GM06990 (cell line): ENCODE measurements around the gene KRT5.

Source experiments
- DNase-seq: peaks from one replicate; pipeline ENCODE4 v3.0.0-alpha.2; 2011; ENCODE audit not compliant: insufficient read length; ENCODE audit errors: extremely low read depth
- H3K27me3 ChIP-seq: replicated peaks from 2 replicates; pipeline ENCODE4 v1.6.0; 2011; ENCODE audit warnings: low read length; ENCODE audit not compliant: control insufficient read depth, insufficient read depth
- H3K36me3 ChIP-seq: 2 replicates; pipeline ENCODE4 v1.5.1; 2011; ENCODE audit warnings: low read length; ENCODE audit not compliant: control insufficient read depth, insufficient read depth
- H3K4me3 ChIP-seq: replicated peaks from 2 replicates; pipeline ENCODE4 v1.5.1; 2011; ENCODE audit warnings: low read depth, mild to moderate bottlenecking, control low read depth, low read length
- TF ChIP-seq, protein P1 (sequence below): IDR thresholded peaks from 2 replicates; pipeline ENCODE4 v1.5.1; 2011; ENCODE audit warnings: low read length, control low read depth, mild to moderate bottlenecking, inconsistent platforms; ENCODE audit not compliant: insufficient read depth, poor library complexity, severe bottlenecking

KRT5 gene

DNA sequence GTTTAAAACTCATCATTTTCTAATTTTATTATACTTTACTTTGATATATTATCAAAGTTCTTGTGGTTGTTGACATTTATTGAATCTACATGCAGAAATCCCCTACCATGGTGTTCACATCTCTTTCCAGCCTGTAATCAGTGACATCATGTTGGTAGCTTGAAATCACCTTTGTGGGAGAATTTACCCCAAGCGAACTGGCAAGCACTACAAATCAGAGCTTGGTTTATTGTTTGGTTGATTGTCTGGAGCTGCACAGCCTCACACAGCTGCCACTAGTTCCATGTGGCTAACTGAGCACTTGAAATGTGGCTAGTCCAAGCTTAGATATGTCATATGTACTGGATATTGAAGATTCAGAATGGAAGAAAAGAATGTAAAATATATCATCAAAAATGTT lies 15.4 kb upstream of the KRT5 start:
- no peak for DNase-seq
- H3K36me3 ChIP-seq = no peaks in the 10 kb centered on the region
- no peaks in the 10 kb centered on the region; the same call in 1 of the 2 replicates for H3K27me3 ChIP-seq
- TF ChIP-seq, protein P1, sequence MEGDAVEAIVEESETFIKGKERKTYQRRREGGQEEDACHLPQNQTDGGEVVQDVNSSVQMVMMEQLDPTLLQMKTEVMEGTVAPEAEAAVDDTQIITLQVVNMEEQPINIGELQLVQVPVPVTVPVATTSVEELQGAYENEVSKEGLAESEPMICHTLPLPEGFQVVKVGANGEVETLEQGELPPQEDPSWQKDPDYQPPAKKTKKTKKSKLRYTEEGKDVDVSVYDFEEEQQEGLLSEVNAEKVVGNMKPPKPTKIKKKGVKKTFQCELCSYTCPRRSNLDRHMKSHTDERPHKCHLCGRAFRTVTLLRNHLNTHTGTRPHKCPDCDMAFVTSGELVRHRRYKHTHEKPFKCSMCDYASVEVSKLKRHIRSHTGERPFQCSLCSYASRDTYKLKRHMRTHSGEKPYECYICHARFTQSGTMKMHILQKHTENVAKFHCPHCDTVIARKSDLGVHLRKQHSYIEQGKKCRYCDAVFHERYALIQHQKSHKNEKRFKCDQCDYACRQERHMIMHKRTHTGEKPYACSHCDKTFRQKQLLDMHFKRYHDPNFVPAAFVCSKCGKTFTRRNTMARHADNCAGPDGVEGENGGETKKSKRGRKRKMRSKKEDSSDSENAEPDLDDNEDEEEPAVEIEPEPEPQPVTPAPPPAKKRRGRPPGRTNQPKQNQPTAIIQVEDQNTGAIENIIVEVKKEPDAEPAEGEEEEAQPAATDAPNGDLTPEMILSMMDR = no peak
- H3K4me3 ChIP-seq = no peak overlapping the region

DNA sequence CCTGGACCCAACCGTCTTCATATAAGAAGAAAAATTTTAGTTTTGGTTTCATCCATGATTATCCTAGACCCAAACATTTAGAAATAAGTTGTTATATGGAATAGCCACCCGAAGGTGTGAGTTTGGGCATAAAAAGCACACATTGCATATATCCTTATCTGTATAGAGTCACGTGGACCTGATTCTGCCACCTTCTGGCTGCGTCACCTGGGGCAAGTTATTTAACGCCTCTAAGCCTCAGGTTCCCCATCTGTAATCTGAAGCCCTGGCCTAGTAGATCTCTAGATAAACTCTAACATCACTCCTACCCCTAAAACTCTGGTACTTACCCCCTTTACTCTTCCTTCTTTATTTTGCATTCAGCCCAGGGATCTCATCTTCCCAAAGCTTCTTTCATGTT lies 14.3 kb upstream of the KRT5 start:
- Histone ChIP-seq H3K36me3 (no peaks in the 10 kb centered on the region), H3K27me3 (no peaks in the 10 kb centered on the region; the same call in 1 of the 2 replicates), H3K4me3 (no peak overlapping the region)
- TF ChIP-seq, protein P1 = peak; percentile 52
- DNase-seq = no peak

DNA sequence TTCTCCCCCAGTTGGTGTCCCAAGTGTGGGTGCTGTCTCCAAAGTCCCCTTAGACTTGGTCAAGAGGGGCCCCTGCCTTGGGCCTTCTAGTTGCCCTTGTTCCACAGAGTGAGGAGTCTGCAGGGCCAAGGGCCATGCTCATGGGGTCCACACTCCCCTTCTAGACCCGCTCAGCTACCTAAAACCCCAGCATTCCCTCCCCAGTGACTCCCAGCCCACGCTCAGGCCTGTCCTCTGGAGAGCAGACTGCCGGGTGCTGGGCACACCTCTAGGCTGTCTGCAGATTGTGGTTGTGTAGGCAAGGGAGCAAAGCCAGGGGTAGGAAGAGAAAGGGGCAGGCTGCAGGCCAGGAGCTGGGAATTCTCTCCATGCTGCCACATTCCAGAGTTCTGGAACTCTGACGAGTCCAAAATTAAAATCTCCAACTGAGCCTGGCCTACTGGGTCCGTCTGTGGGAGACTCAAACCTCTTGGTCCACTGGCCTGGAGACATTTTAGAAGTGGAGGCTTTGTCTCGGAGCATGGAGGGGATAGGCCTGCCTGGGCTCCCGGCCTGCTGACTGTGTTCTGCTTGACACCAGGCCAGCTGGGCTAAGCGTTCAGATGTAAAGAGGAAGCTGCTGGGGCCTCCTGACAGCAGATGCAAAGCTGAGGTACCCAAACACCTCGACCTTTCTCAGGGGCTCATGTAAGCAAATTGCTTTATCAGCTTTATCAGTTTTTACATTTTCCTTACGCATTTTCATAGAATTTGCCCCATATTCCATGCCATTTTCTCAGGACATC lies 13.7 kb upstream of the KRT5 start:
- DNase-seq = no peak
- H3K36me3 ChIP-seq = no peaks in the 10 kb centered on the region
- no peaks in the 10 kb centered on the region; the same call in 1 of the 2 replicates for H3K27me3 ChIP-seq
- H3K4me3 ChIP-seq = no peak overlapping the region
- TF ChIP-seq, protein P1 = no peak

DNA sequence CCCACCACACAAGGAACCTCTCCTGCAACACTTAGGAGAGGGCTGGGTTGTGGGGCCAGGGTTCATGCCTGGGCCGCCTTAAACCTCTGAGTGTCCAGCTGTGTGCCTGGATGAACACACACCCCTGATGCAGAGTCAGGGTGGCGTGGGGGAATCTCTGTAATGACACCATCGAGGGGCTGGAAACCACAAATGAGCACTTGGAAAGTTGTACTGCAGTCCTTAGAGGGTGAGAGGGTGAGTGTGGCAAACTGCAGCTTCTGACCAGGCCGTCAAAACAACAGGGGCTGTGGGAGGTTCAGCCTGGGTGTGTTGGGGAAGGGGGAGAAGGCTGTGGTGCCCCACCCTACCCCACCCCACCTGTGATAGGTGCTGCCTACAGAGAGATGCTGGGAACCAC lies 12.4 kb upstream of the KRT5 start:
- TF ChIP-seq, protein P1 = no peak
- no peak for DNase-seq
- Histone ChIP-seq H3K36me3 (no peaks in the 10 kb centered on the region), H3K4me3 (no peak overlapping the region), H3K27me3 (no peaks in the 10 kb centered on the region; the same call in 1 of the 2 replicates)

DNA sequence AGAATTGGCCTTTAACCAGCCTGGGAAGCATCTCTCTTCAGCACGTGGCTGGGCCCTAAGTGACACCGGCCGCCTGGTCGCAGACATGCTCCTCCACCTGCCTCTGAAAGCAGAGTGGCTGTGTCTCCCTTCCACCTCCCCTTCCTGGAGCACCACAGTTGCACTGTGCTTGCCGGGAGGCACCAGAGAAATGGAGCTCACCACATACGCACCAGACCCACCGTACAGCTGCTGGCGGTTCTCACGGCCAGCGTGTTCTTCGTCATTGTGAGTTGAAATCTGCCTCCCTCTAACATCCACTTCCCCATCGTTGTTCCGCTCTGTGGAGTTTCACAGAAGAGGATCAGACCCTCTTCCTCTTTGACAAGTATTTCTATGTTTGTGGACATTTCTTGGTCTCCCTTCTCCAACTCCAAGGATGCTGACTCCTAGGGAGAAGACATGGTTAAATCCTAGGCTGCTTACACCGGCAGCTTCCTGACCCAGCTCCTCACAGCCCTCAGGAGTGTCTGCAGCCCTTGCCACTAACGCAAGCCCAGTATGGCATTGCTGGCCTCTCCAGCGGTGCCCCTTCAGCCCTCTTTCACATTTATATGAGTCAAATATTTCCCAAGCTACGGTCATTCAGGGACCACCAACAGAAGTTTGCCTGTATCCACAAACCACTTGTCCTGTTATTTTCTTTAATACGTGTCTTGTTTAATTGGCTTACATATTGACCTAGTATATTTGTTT lies 11.5 kb upstream of the KRT5 start:
- Histone ChIP-seq H3K36me3 (no peaks in the 10 kb centered on the region), H3K27me3 (no peaks in the 10 kb centered on the region; the same call in 1 of the 2 replicates), H3K4me3 (no peak overlapping the region)
- TF ChIP-seq, protein P1 = no peak
- DNase-seq = no peak
